Hepatocyte (in vitro differentiated cells): Measurements from ENCODE around the gene TSPYL1.

Experiments used
- CTCF ChIP-seq: fragments of 200-600 bp; sonication (generic); IDR thresholded peaks from 2 replicates; pipeline ENCODE4 v1.5.1; 2016; ENCODE audit warnings: antibody characterized with exemption, mild to moderate bottlenecking; ENCODE audit not compliant: poor library complexity
- EZH2phosphoT487 ChIP-seq: fragments of 200-600 bp; sonication (generic); IDR thresholded peaks from one replicate; pipeline ENCODE4 v1.6.1; 2018; ENCODE audit warnings: antibody characterized with exemption, mild to moderate bottlenecking, low read depth, moderate library complexity; ENCODE audit not compliant: unreplicated experiment, severe bottlenecking

- TF ChIP-seq CTCF (no peak), EZH2phosphoT487 (no peak)
Measured at GRCh38 chr6:116263353-116263752, 16.4 kb downstream of the TSPYL1 start.
